Activated CD8-positive, alpha-beta memory T cell treated with anti-CD3 and anti-CD28 coated beads for 24 hours (primary cell): ENCODE results near the gene PCDHGB4.
A peak's percentile ranks its signal among the peaks of the same experiment; 100 is the strongest.
"Not testable (repeated sequence)": the region's sequence is repeated elsewhere in the genome, so short reads cannot be mapped to it uniquely, and the experiment has no call there.

Experiments
- DNase-seq: peaks from one replicate; pipeline ENCODE4 v3.0.0-alpha.2; 2020

Gene PCDHGB4

GRCh38 chr5:141369994-141370848, 17.3 kb upstream of the PCDHGB4 start, which contains the start of gene PCDHGB3:
TSS of gene PCDHGB3 (plus strand) at chr5:141370242. CDS start at chr5:141370395, 153 bp downstream.
- peak; percentile 55 for DNase-seq

GRCh38 chr5:141371572-141372475, 15.7 kb upstream of the PCDHGB4 start:
- no peak for DNase-seq

GRCh38 chr5:141373673-141374317, 13.7 kb upstream of the PCDHGB4 start, which contains the start of gene PCDHGA6:
TSS of gene PCDHGA6 (plus strand) at chr5:141373891. CDS start at chr5:141374084, 193 bp downstream.
- peak; percentile 40 for DNase-seq

GRCh38 chr5:141374627-141375026, 12.9 kb upstream of the PCDHGB4 start:
- DNase-seq: no peak

- peak; percentile 30 for DNase-seq
These were observed 11.9 kb upstream of the PCDHGB4 start for GRCh38 chr5:141375444-141376155.

GRCh38 chr5:141382469-141383294, 4.8 kb upstream of the PCDHGB4 start, which contains the start of gene PCDHGA7:
TSS of gene PCDHGA7 (plus strand) at chr5:141382742. CDS start at chr5:141382900, 158 bp downstream.
- DNase-seq: no peak

- DNase-seq: no peak
These were observed 4.2 kb upstream of the PCDHGB4 start for GRCh38 chr5:141383345-141383744.

GRCh38 chr5:141384471-141385267, 2.8 kb upstream of the PCDHGB4 start:
- no peak for DNase-seq

GRCh38 chr5:141388661-141389060, 1.2 kb downstream of the PCDHGB4 start:
- DNase-seq: no peak

GRCh38 chr5:141389153-141390042, 1.9 kb downstream of the PCDHGB4 start:
- DNase-seq: peak; percentile 40

GRCh38 chr5:141392429-141393198, 5.1 kb downstream of the PCDHGB4 start, which contains the start of gene PCDHGA8:
TSS of gene PCDHGA8 (plus strand) at chr5:141392633. CDS start at chr5:141392814, 181 bp downstream.
- peak; percentile 33 for DNase-seq

- peak; percentile 48 for DNase-seq
These were observed 5.8 kb downstream of the PCDHGB4 start for GRCh38 chr5:141393267-141393666.

- peak; percentile 37 for DNase-seq
These were observed 7.1 kb downstream of the PCDHGB4 start for GRCh38 chr5:141394401-141395187.

GRCh38 chr5:141397756-141398551, 10.5 kb downstream of the PCDHGB4 start, which contains the start of gene PCDHGB5:
TSS of gene PCDHGB5 (plus strand) at chr5:141397947. CDS start at chr5:141398128, 181 bp downstream.
- not testable (repeated sequence) for DNase-seq

- DNase-seq: no peak
These were observed 11.1 kb downstream of the PCDHGB4 start for GRCh38 chr5:141398608-141399007.

- no peak for DNase-seq
These were observed 12.2 kb downstream of the PCDHGB4 start for GRCh38 chr5:141399555-141400258.
